ENCODE results near the gene FOXA3. TPM values are rescaled to one million over a fixed set of nuclear protein-coding genes. Genes with fewer than 3 reads are reported as not detected.

Gene FOXA3
- not detected for total RNA-seq

DNA sequence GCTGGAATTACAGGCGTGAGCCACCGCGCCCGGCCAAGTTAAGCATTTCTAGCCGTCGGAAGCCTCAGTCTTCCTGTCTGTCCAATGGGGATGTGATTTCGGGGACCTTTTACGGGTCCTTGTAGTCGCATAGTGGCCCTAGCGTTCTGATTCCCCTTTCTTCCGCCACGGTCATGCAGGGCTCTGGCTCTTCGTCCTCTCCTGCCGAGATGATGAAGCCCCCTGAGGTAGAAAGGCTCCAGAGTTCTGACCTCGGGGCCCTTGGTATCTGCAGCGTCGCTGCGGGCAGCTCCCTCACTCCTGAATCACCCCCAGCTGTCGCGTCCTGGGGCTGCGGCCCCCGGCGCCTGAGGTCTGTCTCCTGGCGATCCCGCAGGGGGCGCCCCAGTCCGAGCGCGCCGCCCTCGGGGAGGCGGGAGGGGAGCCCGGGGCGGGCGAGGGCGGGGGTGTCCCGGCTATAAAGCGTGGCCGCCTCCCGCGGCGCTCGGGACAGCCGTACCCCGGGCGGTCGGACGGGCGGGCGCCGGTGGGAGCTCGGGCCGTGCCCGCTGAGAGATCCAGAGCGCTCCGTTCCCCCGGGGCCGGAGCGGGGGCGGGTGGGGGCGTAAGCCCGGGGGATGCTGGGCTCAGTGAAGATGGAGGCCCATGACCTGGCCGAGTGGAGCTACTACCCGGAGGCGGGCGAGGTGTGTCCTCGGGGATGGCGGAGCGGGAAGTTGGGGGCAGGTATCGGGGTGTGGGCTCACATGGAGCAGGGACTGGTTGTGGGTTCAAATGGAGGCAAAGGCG lies at the start of gene FOXA3:
Gene FOXA3, plus strand, starts transcription at position 487 of the 789 bp plus-strand sequence. Its CDS starts 131 bp downstream, at position 618.
- H3K27ac ChIP-seq = peak within 1 kb of the TSS in 1 of 4 donors; percentile 0
- H3K4me1 ChIP-seq = peaks cover 17 to 22% of the 10 kb centered on the region in 2 donors
- intact Hi-C loops (cut with DNase I; ENCODE audit: low total_unique reads) (loop anchor here (1.0 to 2.0 kb wide), 4 partner anchors 22 to 131 kb away; partner anchors contain the start of genes CCDC61, IRF2BP1 and MYPOP), in situ Hi-C loops (cut with MboI; ENCODE audit: low sequenced_read_pairs in 4 of 4) (no loop called here)
- DNase-seq (peak in 1 of 2 donors; percentile 27), ATAC-seq (peak in 1 of 2 donors; percentile 25)
- H3K36me3 ChIP-seq = peaks cover 0 to 12% of the 10 kb centered on the region in 2 donors
- TF ChIP-seq, protein P1, sequence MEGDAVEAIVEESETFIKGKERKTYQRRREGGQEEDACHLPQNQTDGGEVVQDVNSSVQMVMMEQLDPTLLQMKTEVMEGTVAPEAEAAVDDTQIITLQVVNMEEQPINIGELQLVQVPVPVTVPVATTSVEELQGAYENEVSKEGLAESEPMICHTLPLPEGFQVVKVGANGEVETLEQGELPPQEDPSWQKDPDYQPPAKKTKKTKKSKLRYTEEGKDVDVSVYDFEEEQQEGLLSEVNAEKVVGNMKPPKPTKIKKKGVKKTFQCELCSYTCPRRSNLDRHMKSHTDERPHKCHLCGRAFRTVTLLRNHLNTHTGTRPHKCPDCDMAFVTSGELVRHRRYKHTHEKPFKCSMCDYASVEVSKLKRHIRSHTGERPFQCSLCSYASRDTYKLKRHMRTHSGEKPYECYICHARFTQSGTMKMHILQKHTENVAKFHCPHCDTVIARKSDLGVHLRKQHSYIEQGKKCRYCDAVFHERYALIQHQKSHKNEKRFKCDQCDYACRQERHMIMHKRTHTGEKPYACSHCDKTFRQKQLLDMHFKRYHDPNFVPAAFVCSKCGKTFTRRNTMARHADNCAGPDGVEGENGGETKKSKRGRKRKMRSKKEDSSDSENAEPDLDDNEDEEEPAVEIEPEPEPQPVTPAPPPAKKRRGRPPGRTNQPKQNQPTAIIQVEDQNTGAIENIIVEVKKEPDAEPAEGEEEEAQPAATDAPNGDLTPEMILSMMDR (IDR thresholded peaks at IDR 0.05 in 4 of 5, conservative IDR thresholded peaks at IDR 0.05 in 1 of 5) = peak; percentile 60 to 81 (median 64)
- TF ChIP-seq POLR2A (IDR thresholded peaks at IDR 0.05) = no peak
- H3K27me3 ChIP-seq = peaks cover 10 to 16% (median 10%) of the 10 kb centered on the region in 3 donors
- peak within 1 kb of the TSS; percentile 58 to 95 (median 74) for H3K4me3 ChIP-seq
- H3K9me3 ChIP-seq = no peaks in the 10 kb centered on the region

DNA sequence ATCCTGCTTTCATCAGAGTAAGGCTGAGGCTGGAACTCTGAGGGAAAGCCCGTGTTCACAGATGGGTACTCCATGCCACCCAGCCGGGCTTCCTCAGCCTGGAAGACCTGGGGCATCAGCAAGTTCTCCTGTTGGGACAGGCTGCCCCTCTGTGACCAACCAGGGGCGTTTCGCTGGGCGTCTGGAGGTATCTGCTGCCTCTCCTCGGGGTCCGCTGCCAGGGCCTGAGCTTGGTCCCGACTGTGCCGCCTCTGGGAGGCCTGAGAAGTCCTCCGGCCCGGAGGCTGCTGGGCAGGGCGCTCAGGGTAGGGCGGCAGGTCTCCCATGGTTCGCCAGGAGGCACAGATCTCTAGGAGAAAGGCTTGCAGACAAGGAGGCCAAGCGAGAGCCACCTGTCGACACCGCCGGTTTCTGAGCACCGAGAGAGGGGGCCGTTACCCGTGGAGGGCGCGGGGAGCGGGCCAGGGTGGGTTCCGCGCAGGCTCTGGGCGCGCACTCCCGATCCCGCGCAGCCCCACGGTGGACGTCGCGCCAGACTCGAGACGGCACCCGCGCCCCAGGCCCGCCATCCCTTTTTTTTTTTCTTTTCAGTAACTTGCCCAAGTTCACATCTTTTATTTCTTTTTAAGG lies 49.2 kb upstream of the FOXA3 start, which contains the start of gene RSPH6A:
Gene RSPH6A, minus strand, starts transcription at position 458 of the 630 bp plus-strand sequence. Its CDS starts 132 bp downstream, at position 326.
- intact Hi-C loops (cut with DNase I; ENCODE audit: low total_unique reads) = loop anchor here (5.0 kb wide), 1 partner anchor 202 kb away; no protein-coding TSS in a partner anchor
- peak within 1 kb of the TSS; percentile 21 to 44 (median 25) for H3K4me3 ChIP-seq
- H3K27ac ChIP-seq = no peak within 1 kb of the TSS
- in situ Hi-C loops (cut with MboI; ENCODE audit: low sequenced_read_pairs in 4 of 4) = no loop called here
- DNase-seq = no peak
- no peak for ATAC-seq
- peaks cover 0 to 11% (median 5%) of the 10 kb centered on the region in 3 donors for H3K27me3 ChIP-seq
- H3K36me3 ChIP-seq = no peaks in the 10 kb centered on the region
- H3K9me3 ChIP-seq = no peaks in the 10 kb centered on the region
- TF ChIP-seq POLR2A (IDR thresholded peaks at IDR 0.05) = no peak
- TF ChIP-seq, protein P1 (IDR thresholded peaks at IDR 0.05 in 4 of 5, conservative IDR thresholded peaks at IDR 0.05 in 1 of 5) = no peak
- H3K4me1 ChIP-seq = peaks cover 0 to 3% of the 10 kb centered on the region in 2 donors

DNA sequence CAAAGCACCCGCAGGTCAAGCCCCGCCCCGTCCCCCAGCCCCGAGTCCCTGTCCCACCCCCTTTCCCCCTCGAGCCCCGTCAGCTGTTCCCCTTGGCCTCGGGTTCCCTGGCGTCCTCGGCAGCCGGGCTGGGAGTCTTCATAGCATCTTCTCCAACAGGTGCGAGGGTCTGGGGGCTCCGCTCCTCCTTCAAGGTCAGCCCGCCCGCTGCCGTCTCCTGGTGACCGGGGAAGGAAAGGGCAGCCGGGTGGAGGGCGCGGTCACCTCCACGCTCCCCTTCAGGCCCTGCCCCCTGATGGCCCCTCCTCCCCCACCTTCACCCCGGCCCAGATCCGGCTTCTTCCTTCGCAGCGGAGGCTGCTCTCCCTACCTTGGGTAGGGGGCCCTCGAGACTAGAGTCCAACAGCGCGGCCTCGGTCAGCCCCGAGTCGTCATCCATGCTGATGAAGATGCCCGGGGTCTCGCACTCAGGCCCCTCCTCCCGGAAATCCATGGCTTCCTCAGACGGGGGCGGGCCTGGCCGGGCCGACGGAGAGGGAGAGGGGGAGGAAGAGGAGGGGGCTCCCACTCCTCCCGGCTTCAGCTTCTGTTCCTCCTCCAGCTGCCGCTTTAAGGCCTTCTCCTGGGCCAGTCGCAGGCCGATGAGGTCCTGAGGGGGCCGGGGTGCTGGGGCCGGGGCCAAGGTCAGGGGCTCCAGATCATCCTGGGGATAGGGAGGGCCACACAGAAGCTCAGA lies 48.5 kb upstream of the FOXA3 start:
- in situ Hi-C loops (cut with MboI; ENCODE audit: low sequenced_read_pairs in 4 of 4) (no loop called here), intact Hi-C loops (cut with DNase I; ENCODE audit: low total_unique reads) (loop anchor here (2.0 to 5.0 kb wide), 2 partner anchors 71 to 202 kb away; partner anchors contain the start of gene IRF2BP1)
- no peak overlapping the region for H3K27ac ChIP-seq
- ATAC-seq (no peak), DNase-seq (no peak)
- H3K36me3 ChIP-seq = peaks cover 0 to 3% of the 10 kb centered on the region in 2 donors
- peaks cover 0 to 11% (median 5%) of the 10 kb centered on the region in 3 donors for H3K27me3 ChIP-seq
- no peaks in the 10 kb centered on the region for H3K9me3 ChIP-seq
- no peak for TF ChIP-seq POLR2A (IDR thresholded peaks at IDR 0.05)
- TF ChIP-seq, protein P1 (IDR thresholded peaks at IDR 0.05 in 4 of 5, conservative IDR thresholded peaks at IDR 0.05 in 1 of 5) = no peak
- H3K4me1 ChIP-seq = peaks cover 0 to 3% of the 10 kb centered on the region in 2 donors
- peak overlapping the region; percentile 21 to 44 (median 25) for H3K4me3 ChIP-seq

DNA sequence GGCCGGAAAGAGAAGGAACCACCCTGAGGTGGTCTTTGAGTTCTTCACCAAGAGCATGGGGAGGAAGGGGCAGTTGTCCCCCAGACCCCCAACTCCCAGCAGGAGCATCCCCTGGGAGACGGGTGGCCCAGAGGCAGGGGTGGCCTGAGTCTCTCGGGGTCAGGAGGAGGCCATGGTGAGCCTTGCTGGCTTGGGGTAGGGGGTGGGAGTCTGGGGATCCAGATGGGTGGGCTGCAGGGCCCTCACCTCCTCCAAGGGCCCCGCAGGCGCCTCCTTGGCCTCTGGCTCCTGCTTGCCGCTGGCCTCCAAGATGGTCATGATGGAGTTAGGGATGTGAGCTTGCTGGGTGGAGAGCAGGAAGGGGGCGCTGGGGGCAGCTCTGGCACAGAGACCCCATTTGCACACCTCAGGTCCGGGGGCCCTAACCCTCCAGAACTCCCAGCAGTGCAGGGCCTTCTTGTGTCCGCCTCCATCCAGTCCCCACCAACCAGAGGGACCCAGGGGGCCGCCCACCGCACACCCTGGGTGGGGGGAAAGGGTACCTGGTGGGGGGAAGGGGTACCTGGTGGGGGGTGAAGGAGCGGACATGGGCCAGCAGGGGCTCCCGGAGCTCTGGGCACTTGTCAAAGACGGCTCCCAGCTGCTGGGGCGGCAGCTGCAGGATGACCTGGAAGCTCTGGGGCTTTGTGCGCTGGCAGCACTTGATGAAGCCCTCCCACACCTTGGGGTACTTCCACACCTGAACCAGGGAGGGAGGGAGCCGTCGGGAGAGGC lies 47.7 kb upstream of the FOXA3 start:
- TF ChIP-seq POLR2A (IDR thresholded peaks at IDR 0.05) = no peak
- TF ChIP-seq, protein P1 (IDR thresholded peaks at IDR 0.05 in 4 of 5, conservative IDR thresholded peaks at IDR 0.05 in 1 of 5) = no peak
- no peak overlapping the region for H3K4me3 ChIP-seq
- peaks cover 0 to 11% (median 5%) of the 10 kb centered on the region in 3 donors for H3K27me3 ChIP-seq
- DNase-seq (no peak), ATAC-seq (no peak)
- in situ Hi-C loops (cut with MboI; ENCODE audit: low sequenced_read_pairs in 4 of 4) = no loop called here
- peaks cover 0 to 3% of the 10 kb centered on the region in 2 donors for H3K4me1 ChIP-seq
- H3K36me3 ChIP-seq = peaks cover 0 to 11% of the 10 kb centered on the region in 2 donors
- intact Hi-C loops (cut with DNase I; ENCODE audit: low total_unique reads) = loop anchor here (2.0 to 5.0 kb wide), 2 partner anchors 70 to 201 kb away; partner anchors contain the start of gene IRF2BP1
- no peak overlapping the region for H3K27ac ChIP-seq
- no peaks in the 10 kb centered on the region for H3K9me3 ChIP-seq
